Activated CD4-positive, alpha-beta T cell treated with anti-CD3 and anti-CD28 coated beads, Interleukin-10, Interleukin-2, amounts not matched to agents 100 ng/mL and 50 ng/mL, durations not matched to agents 16 hours and 8 hours (primary cell): ENCODE data around the gene NDUFS7.
"Not testable (repeated sequence)": the region's sequence is repeated elsewhere in the genome, so short reads cannot be mapped to it uniquely, and the experiment has no call there.

Experiments
- DNase-seq: peaks from one replicate; pipeline ENCODE4 v3.0.0-alpha.2; 2020

NDUFS7 gene

DNA sequence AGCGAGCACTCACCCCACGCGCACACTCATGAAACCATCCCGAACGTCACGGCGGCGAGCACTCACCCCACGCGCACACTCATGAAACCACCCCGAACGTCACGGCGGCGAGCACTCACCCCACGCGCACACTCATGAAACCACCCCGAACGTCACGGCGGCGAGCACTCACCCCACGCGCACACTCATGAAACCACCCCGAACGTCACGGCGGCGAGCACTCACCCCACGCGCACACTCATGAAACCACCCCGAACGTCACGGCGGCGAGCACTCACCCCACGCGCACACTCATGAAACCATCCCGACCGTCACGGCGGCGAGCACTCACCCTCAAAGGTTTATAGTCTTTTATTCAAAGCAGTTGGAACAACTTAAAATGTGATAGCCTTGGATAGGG lies 36.4 kb downstream of the NDUFS7 start:
- DNase-seq = not testable (repeated sequence)

GRCh38 chr19:1420590-1420989 lies 36.9 kb downstream of the NDUFS7 start:
- DNase-seq = no peak

DNA sequence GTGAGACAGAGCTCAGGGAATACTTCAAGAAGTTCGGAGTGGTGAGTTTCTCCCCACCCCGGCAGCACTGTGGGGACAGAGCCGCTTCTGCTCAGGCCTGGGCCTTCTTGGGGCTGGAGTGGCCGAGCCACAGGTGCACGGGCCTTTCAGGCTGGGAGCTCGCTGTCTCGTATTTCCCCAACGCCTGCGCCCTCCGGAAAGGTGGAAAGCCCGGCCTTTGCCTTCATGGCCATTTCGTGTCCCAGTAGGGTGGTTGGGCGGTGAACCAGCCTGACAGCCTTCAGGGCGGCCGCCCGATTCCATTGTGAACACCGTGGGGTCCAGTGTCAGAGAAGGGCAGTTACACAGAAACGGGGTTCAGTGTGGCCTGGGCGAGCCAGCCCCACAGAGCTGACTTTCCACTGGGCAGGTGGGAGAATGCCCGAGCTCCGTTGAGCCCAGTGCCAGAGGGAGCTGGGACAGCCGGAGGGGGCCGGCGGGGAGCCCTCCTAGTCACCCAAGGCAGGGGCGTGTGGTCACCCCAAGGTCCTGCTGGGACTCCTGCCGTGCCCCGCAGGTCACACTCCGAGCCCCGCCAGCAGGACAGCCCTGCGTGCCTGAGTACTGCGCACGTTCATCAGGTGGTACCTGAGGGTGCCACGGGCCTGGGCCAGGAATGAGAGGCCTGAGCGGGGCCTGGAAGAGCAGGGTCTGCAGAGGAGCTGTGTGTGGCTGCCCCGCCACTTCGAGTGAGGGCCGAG lies 37.7 kb downstream of the NDUFS7 start:
- DNase-seq = no peak

- no peak for DNase-seq
Measured at GRCh38 chr19:1421958-1422305, 38.2 kb downstream of the NDUFS7 start.

GRCh38 chr19:1422360-1422759 lies 38.7 kb downstream of the NDUFS7 start:
- no peak for DNase-seq

DNA sequence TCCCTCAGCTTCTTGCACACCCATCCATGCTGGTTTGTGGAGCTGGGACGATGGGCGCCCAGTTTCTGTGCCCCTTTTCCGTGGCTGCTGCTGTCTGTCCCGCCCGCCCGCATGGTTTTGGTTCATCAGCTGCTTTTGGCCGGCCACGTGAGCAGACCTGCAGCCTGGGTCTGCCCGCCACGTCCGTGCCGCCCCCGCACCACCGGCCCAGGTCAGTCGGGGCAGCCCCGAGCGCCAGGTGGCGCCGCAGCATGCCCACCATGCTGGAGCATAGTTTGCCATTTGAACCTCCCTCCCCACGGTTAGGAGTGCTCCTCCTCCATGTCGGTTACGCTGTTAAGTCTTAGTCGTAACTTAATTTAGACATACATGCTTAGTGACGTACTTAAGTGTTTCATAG lies 39.2 kb downstream of the NDUFS7 start:
- DNase-seq = no peak

DNA sequence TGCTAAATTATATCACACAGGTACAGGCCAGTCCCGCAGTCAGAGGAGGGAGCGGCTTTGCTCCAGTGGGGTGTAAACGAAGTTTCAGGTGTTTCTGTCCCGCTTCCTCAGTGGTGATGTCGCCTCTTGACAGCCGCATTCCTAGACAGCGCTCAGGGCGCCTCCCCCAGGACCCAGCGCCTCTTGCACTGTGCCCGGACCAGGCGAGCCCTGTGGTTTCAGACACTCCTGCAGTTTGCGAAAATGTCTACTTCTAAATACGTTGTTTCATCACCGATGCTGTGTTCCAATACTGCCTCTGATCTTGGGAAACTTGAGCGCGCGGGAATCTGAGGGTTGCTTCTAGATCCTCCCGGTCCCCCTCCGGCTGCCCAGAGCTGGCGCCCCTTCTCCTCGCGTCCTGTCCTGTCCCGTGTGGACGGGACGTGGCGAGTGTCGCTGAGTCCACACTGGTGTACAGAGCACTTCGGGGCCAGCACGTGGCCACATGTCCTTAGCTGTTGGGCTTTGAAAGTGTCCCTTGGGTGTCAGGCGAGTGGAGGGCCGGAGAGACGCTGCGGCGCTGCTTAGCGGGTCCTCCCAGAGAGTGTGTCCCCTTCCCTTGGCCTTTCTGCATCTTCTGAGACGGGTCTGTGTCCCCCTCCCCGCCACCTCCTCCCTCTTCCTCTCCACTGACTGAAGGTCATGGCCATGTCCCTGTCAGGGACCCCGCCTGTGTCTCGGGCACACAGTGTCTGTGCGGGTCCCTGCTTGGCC lies 39.9 kb downstream of the NDUFS7 start:
- no peak for DNase-seq

- DNase-seq = no peak
Measured at GRCh38 chr19:1424192-1424955, 40.7 kb downstream of the NDUFS7 start.

GRCh38 chr19:1425102-1425837 lies 41.6 kb downstream of the NDUFS7 start:
- DNase-seq = no peak

GRCh38 chr19:1425902-1426301 lies 42.2 kb downstream of the NDUFS7 start:
- no peak for DNase-seq

GRCh38 chr19:1426736-1427135 lies 43.0 kb downstream of the NDUFS7 start:
- no peak for DNase-seq

DNA sequence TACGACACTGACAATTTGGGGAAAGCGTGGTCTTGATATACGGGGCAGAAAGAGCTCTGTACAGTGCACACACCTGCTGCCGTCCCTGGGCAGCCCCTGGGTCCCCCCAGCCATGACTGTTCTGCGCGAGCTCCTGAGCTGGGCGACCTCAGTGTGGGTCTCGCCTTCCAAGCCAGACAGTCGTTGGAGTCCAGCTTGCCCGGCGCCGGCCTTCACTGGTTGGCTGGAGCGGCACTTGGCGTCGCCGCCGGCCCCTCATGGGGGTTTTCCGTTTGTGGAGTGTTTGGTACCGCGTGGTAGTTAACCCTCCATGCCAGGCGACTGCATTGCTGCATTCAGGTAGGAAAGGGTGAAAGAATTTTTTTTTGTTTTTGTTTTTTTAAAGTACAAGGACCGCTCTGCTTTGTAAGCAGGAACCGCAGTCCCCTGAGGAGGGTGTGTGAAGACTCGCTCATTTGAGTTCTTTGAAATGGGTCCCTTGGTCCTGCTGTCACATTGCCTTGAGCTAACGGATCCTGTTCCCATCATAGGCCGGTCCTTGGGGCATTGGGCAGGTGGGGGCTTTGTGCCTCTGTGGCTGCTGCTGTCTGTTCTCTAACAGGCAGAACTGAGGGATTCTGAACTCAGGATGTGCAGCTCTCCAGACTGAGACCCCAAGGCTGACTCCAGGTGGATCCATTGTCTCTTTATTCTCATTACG lies 43.7 kb downstream of the NDUFS7 start:
- no peak for DNase-seq

DNA sequence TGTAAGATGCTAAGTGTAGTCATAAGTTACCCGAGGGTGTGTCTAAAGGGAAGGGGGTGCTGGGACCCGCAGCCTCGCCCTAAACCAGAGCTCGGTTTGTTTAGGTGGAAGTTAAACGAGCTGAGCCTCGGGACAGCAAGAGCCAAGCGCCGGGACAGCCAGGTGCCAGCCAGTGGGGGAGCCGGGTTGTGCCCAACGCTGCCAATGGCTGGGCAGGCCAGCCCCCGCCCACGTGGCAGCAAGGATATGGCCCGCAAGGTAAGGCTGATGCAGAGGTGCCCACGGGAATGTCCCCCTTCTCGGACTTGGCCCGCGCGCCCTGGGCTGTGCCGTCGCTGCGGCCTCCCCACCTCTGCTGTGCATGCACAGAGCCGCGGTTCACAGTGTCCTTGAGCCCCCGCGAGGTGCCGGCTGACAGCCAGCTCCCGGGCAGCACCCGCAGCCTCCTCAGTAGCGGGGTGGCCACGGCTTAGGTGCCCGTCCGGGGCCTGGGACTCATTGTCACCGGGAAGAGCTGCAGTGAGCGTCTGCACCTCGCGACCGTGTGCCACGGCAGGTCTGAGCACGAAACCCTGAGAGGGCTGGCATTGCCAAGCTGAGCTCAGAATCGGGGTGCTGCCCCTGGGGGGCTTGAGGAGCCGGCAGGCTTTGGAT lies 45.2 kb downstream of the NDUFS7 start:
- no peak for DNase-seq

DNA sequence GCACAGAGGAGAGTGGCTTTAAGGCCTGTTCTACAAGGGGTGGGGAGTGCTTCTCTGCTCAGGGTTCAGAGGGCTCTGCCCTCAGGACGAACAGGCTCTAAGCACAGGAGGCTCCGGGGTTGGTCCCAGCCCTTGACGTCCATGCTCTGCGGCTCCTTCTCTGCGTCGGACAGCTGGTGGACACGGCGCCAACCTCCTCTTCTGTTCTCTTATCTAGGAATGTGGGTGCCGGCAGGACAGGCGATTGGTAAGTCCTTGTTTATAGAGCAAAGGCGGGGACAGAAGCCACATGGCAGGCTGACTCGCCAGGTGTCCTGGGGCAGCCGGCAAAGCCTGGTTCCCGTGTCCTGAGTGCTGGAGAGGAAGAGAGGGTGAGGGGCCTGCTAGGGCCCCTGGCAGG lies 46.0 kb downstream of the NDUFS7 start:
- no peak for DNase-seq

DNA sequence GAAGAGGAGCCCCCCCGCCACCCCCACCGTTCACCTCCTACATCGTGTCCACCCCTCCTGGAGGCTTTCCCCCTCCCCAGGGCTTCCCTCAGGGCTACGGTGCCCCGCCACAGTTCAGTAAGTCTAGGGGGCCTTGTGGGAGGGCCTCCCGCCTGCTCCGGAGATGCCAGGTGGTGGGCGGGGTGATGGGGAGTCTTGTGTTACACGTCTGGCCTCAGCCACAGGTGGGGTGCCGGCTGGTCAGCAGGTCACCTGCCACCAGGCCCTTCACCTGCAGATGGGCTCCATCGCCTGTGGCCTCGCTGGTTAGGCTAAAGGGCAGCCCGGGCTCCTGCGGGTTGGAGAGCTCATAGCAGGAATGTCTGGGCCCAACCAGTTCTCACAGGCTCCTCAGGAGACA lies 46.5 kb downstream of the NDUFS7 start:
- no peak for DNase-seq

GRCh38 chr19:1431759-1432506 lies 48.2 kb downstream of the NDUFS7 start:
- no peak for DNase-seq

DNA sequence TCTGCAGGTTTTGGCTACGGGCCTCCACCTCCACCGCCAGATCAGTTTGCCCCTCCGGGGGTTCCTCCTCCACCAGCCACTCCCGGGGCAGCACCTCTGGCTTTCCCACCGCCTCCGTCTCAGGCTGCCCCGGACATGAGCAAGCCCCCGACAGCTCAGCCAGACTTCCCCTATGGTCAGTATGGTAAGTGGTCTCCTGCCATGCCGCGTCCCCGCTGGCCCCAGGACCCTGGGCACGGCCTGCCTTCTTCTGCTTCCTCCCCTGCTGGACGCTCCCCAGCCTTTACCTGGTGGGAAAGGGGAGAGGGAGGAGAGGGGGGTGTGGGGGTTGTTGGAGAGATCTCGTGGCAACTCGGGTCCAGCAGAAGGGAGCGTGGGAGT lies 48.8 kb downstream of the NDUFS7 start:
- no peak for DNase-seq

- no peak for DNase-seq
Measured at GRCh38 chr19:1433119-1434039, 49.7 kb downstream of the NDUFS7 start.

GRCh38 chr19:1434040-1434366 lies 50.3 kb downstream of the NDUFS7 start:
- DNase-seq = no peak

DNA sequence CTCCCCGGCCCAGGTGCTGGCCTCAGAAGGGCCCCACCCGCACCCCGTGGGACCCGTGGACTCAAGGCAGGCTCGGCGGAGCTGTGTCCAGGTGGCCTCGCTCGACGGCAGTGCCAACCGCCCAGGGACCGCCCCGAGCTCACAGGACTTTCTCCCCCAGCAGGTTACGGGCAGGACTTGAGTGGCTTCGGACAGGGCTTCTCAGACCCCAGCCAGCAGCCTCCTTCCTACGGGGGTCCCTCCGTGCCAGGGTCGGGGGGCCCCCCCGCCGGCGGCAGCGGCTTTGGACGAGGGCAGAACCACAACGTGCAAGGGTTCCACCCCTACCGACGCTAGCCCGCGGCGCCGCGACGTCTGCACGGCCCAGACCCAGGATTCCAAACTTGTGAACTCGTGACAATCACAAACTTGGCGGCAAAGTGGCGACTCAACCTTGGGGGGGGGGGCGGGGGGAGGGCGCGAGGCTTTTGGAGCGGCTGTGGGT lies 50.9 kb downstream of the NDUFS7 start:
- no peak for DNase-seq
